ENCODE results near the gene MICA.

- TF ChIP-seq ZNF274 (IDR thresholded peaks at IDR 0.05; ENCODE audit: low read depth, low read length) (no peak), YY1 (IDR thresholded peaks at IDR 0.05; ENCODE audit: insufficient read depth, insufficient read length) (no peak), SUZ12 (IDR thresholded peaks at IDR 0.05; ENCODE audit: extremely low read depth, insufficient read depth, insufficient read length) (no peak)
Observed at GRCh38 chr6:31405996-31406395, 2.6 kb downstream of the MICA start.
